Retinal pigment epithelial cell (primary cell): Measurements from ENCODE around the gene FUT9.

Source experiments
- DNase-seq: peaks from one replicate; pipeline ENCODE4 v3.0.0-alpha.2; 2010; ENCODE audit warnings: low read depth
- H3K4me3 ChIP-seq: 2 replicates; pipeline ENCODE4 v1.5.1; 2011; ENCODE audit warnings: mild to moderate bottlenecking, low read length, control low read depth, moderate library complexity
- CTCF ChIP-seq: conservative IDR thresholded peaks from 2 replicates; pipeline ENCODE4 v1.5.1; 2011; ENCODE audit warnings: low read depth, low read length, control low read depth, inconsistent platforms

The FUT9 gene

DNA sequence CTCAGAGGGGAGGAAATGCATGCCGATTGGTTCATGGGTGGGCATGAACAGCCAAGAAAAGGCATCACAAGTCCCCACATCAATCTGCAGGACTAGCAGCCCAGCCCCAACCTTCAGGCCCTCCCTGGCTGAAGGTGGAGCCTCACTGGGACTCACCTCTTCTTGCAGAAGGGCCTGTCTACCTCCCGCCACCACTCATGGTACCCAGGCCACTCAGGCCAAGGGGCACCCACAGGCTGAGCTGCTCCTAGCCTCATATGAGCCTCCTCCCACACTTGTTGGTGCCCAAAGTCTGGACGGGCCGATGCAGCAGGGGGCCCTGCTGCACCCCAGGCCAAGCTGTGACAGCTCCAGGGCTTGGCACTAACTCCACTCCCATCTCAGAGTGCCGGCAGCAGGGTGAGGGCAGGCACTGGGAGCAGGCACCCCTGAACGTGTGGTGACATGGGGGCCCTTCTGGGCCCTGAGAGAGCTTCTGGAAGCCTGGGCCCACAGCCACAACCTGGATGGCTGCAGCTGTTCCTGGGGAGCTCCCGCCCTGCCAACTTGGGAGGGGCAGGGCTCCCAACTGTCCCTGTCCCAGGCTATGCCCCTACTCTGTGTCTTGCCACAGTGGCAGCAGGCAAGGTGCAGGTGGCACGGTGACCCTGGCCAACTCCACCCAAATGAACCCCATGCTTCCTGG is 13.7 kb upstream of the FUT9 start:
- DNase-seq = no peak
- H3K4me3 ChIP-seq = no peak overlapping the region
- no peak for TF ChIP-seq CTCF

DNA sequence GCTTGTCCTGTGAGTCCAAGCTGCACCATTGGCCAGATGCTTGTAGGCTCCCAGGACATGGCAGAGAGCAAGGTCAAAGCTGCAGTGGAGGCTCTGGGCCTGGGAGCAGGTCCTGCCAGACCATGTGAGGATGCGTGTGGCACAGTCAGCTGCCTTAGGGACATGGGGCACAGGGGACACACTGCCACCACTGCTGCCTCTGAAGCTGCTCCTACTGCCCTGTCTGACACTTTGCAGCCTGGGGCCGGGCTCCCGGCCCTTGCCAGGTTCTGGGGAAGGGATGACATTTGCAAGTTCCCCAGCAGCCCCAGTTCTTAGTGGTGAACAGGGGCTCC is 13.2 kb upstream of the FUT9 start:
- no peak for TF ChIP-seq CTCF
- no peak for DNase-seq
- H3K4me3 ChIP-seq = no peak overlapping the region

DNA sequence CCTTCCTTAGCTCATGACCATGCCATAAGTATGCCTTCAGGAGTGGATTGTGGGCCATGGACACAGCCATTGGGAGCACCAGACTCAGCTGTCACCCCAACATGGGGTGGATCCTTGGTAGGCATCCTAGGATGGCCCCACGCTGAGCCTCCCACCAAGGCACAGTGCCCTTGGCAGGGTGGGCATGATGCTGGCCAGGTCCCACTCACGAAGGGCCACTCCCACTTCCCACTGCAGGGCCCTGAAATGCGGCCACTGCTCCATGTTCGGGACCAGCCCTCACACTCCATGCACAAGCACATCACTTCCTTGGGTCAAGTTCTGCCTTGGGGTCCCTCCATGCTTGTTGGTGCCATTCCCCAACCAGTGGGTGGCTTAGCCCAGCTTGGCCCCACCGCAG is 12.9 kb upstream of the FUT9 start:
- no peak for DNase-seq
- no peak for TF ChIP-seq CTCF
- H3K4me3 ChIP-seq = no peak overlapping the region

- H3K4me3 ChIP-seq = no peak overlapping the region
- no peak for DNase-seq
- TF ChIP-seq CTCF = no peak
Measured at GRCh38 chr6:96007663-96008062, 8.1 kb upstream of the FUT9 start.

DNA sequence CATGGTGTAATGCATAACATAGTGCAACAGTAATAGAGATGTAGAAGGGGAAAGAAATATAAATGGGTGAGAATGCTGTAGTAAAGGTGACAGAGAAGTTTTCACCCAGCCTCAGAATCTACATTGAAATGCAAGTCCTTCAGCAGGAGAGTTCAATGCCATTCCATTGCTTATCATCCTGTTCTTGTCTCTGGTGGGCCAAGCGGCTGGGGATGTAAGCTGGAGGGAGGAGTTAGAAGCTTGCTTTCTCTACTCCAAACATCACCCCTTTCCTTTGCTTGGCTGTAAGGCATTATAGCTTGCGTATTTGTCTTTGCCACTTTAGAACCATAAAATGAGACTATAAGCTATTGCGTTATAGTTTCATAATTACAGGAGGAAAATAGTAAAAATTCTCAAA is 2.2 kb upstream of the FUT9 start:
- no peak overlapping the region for H3K4me3 ChIP-seq
- DNase-seq = no peak
- no peak for TF ChIP-seq CTCF

- TF ChIP-seq CTCF = peak; percentile 15
- no peak for DNase-seq
- H3K4me3 ChIP-seq = peak overlapping the region; percentile 54
Measured at GRCh38 chr6:96014846-96015517, 792 bp upstream of the FUT9 start.
